ENCODE results near the gene OPRM1. TPM values are rescaled to one million over a fixed set of nuclear protein-coding genes. Genes with fewer than 3 reads are reported as not detected.

OPRM1 gene
- polyA plus RNA-seq, 1 donor (not counting 4 experiments of a cell fraction or from before 2014, with no cell fraction given): not detected

GRCh38 chr6:154243793-154244750 is 205.0 kb downstream of the OPRM1 start:
- dilution Hi-C loops (cut with MboI; ENCODE audit: extremely low pct_ligation_motif_present, low sequenced_read_pairs): no loop called here
- Histone ChIP-seq H3K36me3 (ENCODE audit: control insufficient read depth in 2 of 2, extremely low read depth in 1 of 2, insufficient read depth in 2 of 2, low read length in 2 of 2) (no peaks in the 10 kb centered on the region), H3K9me1 (ENCODE audit: control insufficient read depth, extremely low read depth, insufficient read depth, low read length) (no peaks in the 10 kb centered on the region), H3K4me2 (ENCODE audit: control insufficient read depth, extremely low read depth, insufficient read depth, low read depth, low read length) (no peak overlapping the region), H3K79me2 (ENCODE audit: control insufficient read depth, insufficient read depth, low read length) (no peaks in the 10 kb centered on the region), H3K9ac (ENCODE audit: control insufficient read depth, extremely low read depth, insufficient read depth, low read length) (no peak overlapping the region), H3K4me1 (ENCODE audit: control insufficient read depth, extremely low read depth, insufficient read depth, low read length) (no peaks in the 10 kb centered on the region), H3K27me3 (ENCODE audit: control insufficient read depth, extremely low read depth, insufficient read depth, low read length) (no peaks in the 10 kb centered on the region), H3K9me3 (ENCODE audit: control insufficient read depth, low read depth, low read length) (no peaks in the 10 kb centered on the region), H3K4me3 (ENCODE audit: control insufficient read depth in 2 of 3, extremely low read depth in 1 of 3, insufficient read depth in 2 of 3, low read depth in 1 of 3, low read length in 3 of 3) (no peak overlapping the region), H3K27ac (ENCODE audit: control insufficient read depth, insufficient read depth, low read length) (no peak overlapping the region), H4K20me1 (ENCODE audit: control insufficient read depth, extremely low read depth, insufficient read depth, low read length) (no peaks in the 10 kb centered on the region), H2AFZ (ENCODE audit: control insufficient read depth, low read length) (no peak overlapping the region)
- TF ChIP-seq CTCF (optimal IDR thresholded peaks at IDR 0.05 in 1 of 3, IDR thresholded peaks at IDR 0.05 in 1 of 3, conservative IDR thresholded peaks at IDR 0.05 in 1 of 3; ENCODE audit: extremely low read depth in 1 of 3, insufficient read depth in 2 of 3, low read length in 3 of 3): no peak
- no peak for TF ChIP-seq EZH2 (IDR thresholded peaks at IDR 0.05; ENCODE audit: low read length)
- DNase-seq (ENCODE audit: low read depth, low spot score): no peak
- FAIRE-seq: no peak

GRCh38 chr6:154245506-154245905 is 206.5 kb downstream of the OPRM1 start:
- dilution Hi-C loops (cut with MboI; ENCODE audit: extremely low pct_ligation_motif_present, low sequenced_read_pairs): no loop called here
- Histone ChIP-seq H4K20me1 (ENCODE audit: control insufficient read depth, extremely low read depth, insufficient read depth, low read length) (no peaks in the 10 kb centered on the region), H3K27me3 (ENCODE audit: control insufficient read depth, extremely low read depth, insufficient read depth, low read length) (no peaks in the 10 kb centered on the region), H3K9me3 (ENCODE audit: control insufficient read depth, low read depth, low read length) (no peaks in the 10 kb centered on the region), H3K4me1 (ENCODE audit: control insufficient read depth, extremely low read depth, insufficient read depth, low read length) (no peaks in the 10 kb centered on the region), H3K4me2 (ENCODE audit: control insufficient read depth, extremely low read depth, insufficient read depth, low read depth, low read length) (no peak overlapping the region), H3K9ac (ENCODE audit: control insufficient read depth, extremely low read depth, insufficient read depth, low read length) (no peak overlapping the region), H3K27ac (ENCODE audit: control insufficient read depth, insufficient read depth, low read length) (no peak overlapping the region), H3K36me3 (ENCODE audit: control insufficient read depth in 2 of 2, extremely low read depth in 1 of 2, insufficient read depth in 2 of 2, low read length in 2 of 2) (no peaks in the 10 kb centered on the region), H3K79me2 (ENCODE audit: control insufficient read depth, insufficient read depth, low read length) (no peaks in the 10 kb centered on the region), H3K9me1 (ENCODE audit: control insufficient read depth, extremely low read depth, insufficient read depth, low read length) (no peaks in the 10 kb centered on the region), H2AFZ (ENCODE audit: control insufficient read depth, low read length) (no peak overlapping the region), H3K4me3 (ENCODE audit: control insufficient read depth in 2 of 3, extremely low read depth in 1 of 3, insufficient read depth in 2 of 3, low read depth in 1 of 3, low read length in 3 of 3) (no peak overlapping the region)
- no peak for FAIRE-seq
- DNase-seq (ENCODE audit: low read depth, low spot score): no peak
- no peak for TF ChIP-seq EZH2 (IDR thresholded peaks at IDR 0.05; ENCODE audit: low read length)
- TF ChIP-seq CTCF (optimal IDR thresholded peaks at IDR 0.05 in 1 of 3, IDR thresholded peaks at IDR 0.05 in 1 of 3, conservative IDR thresholded peaks at IDR 0.05 in 1 of 3; ENCODE audit: extremely low read depth in 1 of 3, insufficient read depth in 2 of 3, low read length in 3 of 3): no peak
